ENCODE results near the gene SYNE1.

SYNE1 gene

GRCh38 chr6:152267967-152268845, 369.0 kb downstream of the SYNE1 start:
- H3K4me3 ChIP-seq (ENCODE audit: low read length), result no peak overlapping the region
- TF ChIP-seq ZNF274 (IDR thresholded peaks at IDR 0.05; ENCODE audit: low read depth, low read length), result no peak

GRCh38 chr6:152265651-152266050, 371.5 kb downstream of the SYNE1 start:
- no peak for TF ChIP-seq ZNF274 (IDR thresholded peaks at IDR 0.05; ENCODE audit: low read depth, low read length)
- H3K4me3 ChIP-seq (ENCODE audit: low read length), result no peak overlapping the region

GRCh38 chr6:152263582-152263981, 373.6 kb downstream of the SYNE1 start:
- H3K4me3 ChIP-seq (ENCODE audit: low read length), result no peak overlapping the region
- TF ChIP-seq ZNF274 (IDR thresholded peaks at IDR 0.05; ENCODE audit: low read depth, low read length), result no peak

GRCh38 chr6:152261179-152261578, 376.0 kb downstream of the SYNE1 start:
- TF ChIP-seq ZNF274 (IDR thresholded peaks at IDR 0.05; ENCODE audit: low read depth, low read length), result no peak
- H3K4me3 ChIP-seq (ENCODE audit: low read length), result no peak overlapping the region

GRCh38 chr6:152259234-152259633, 377.9 kb downstream of the SYNE1 start:
- no peak overlapping the region for H3K4me3 ChIP-seq (ENCODE audit: low read length)
- no peak for TF ChIP-seq ZNF274 (IDR thresholded peaks at IDR 0.05; ENCODE audit: low read depth, low read length)

- no peak overlapping the region for H3K4me3 ChIP-seq (ENCODE audit: low read length)
- no peak for TF ChIP-seq ZNF274 (IDR thresholded peaks at IDR 0.05; ENCODE audit: low read depth, low read length)
Observed at GRCh38 chr6:152257581-152257980, 379.6 kb downstream of the SYNE1 start.

- TF ChIP-seq ZNF274 (IDR thresholded peaks at IDR 0.05; ENCODE audit: low read depth, low read length), result no peak
- H3K4me3 ChIP-seq (ENCODE audit: low read length), result no peak overlapping the region
Observed at GRCh38 chr6:152250127-152250526, 387.0 kb downstream of the SYNE1 start.

- H3K4me3 ChIP-seq (ENCODE audit: low read length), result no peak overlapping the region
- TF ChIP-seq ZNF274 (IDR thresholded peaks at IDR 0.05; ENCODE audit: low read depth, low read length), result no peak
Observed at GRCh38 chr6:152248980-152249379, 388.2 kb downstream of the SYNE1 start.

GRCh38 chr6:152246554-152247337, 390.4 kb downstream of the SYNE1 start:
- no peak for TF ChIP-seq ZNF274 (IDR thresholded peaks at IDR 0.05; ENCODE audit: low read depth, low read length)
- no peak overlapping the region for H3K4me3 ChIP-seq (ENCODE audit: low read length)

GRCh38 chr6:152244998-152245630, 392.0 kb downstream of the SYNE1 start:
- TF ChIP-seq ZNF274 (IDR thresholded peaks at IDR 0.05; ENCODE audit: low read depth, low read length), result no peak
- H3K4me3 ChIP-seq (ENCODE audit: low read length), result no peak overlapping the region

- TF ChIP-seq ZNF274 (IDR thresholded peaks at IDR 0.05; ENCODE audit: low read depth, low read length), result no peak
- no peak overlapping the region for H3K4me3 ChIP-seq (ENCODE audit: low read length)
Observed at GRCh38 chr6:152241013-152241766, 396.0 kb downstream of the SYNE1 start.

GRCh38 chr6:152240436-152240835, 396.7 kb downstream of the SYNE1 start:
- TF ChIP-seq ZNF274 (IDR thresholded peaks at IDR 0.05; ENCODE audit: low read depth, low read length), result no peak
- H3K4me3 ChIP-seq (ENCODE audit: low read length), result no peak overlapping the region

- TF ChIP-seq ZNF274 (IDR thresholded peaks at IDR 0.05; ENCODE audit: low read depth, low read length), result no peak
- no peak overlapping the region for H3K4me3 ChIP-seq (ENCODE audit: low read length)
Observed at GRCh38 chr6:152236370-152237097, 400.6 kb downstream of the SYNE1 start.

Data from GM08714 (cell line).